NOMO-1 treated with DMSO at 0.1 percent for 48 hours (cell line): ENCODE data around the gene GJA5.

Experiments
- DNase-seq: peaks from one replicate; lab custom pipeline; 2025; ENCODE audit not compliant: unreplicated experiment; lab: John Stamatoyannopoulos, UW

Gene GJA5

GRCh38 chr1:147768101-147768500, 7.7 kb upstream of the GJA5 start:
- no peak for DNase-seq

- DNase-seq = no peak
Measured at GRCh38 chr1:147762233-147763024, 2.0 kb upstream of the GJA5 start.

- no peak for DNase-seq
Measured at GRCh38 chr1:147758379-147759100, 1.9 kb downstream of the GJA5 start.

GRCh38 chr1:147757015-147757990, 3.1 kb downstream of the GJA5 start:
- no peak for DNase-seq

GRCh38 chr1:147756341-147756740, 4.1 kb downstream of the GJA5 start:
- DNase-seq = no peak

- no peak for DNase-seq
Measured at GRCh38 chr1:147754661-147755060, 5.7 kb downstream of the GJA5 start.

- no peak for DNase-seq
Measured at GRCh38 chr1:147753081-147753480, 7.3 kb downstream of the GJA5 start.

- no peak for DNase-seq
Measured at GRCh38 chr1:147752511-147752910, 7.9 kb downstream of the GJA5 start.

GRCh38 chr1:147751346-147751745, 9.1 kb downstream of the GJA5 start:
- DNase-seq = no peak

GRCh38 chr1:147750618-147751217, 9.7 kb downstream of the GJA5 start:
- DNase-seq = no peak

GRCh38 chr1:147749792-147750191, 10.6 kb downstream of the GJA5 start:
- no peak for DNase-seq

- DNase-seq = no peak
Measured at GRCh38 chr1:147748676-147749350, 11.6 kb downstream of the GJA5 start.

- DNase-seq = no peak
Measured at GRCh38 chr1:147747966-147748365, 12.4 kb downstream of the GJA5 start.

GRCh38 chr1:147745271-147745670, 15.1 kb downstream of the GJA5 start:
- no peak for DNase-seq

- DNase-seq = no peak
Measured at GRCh38 chr1:147741065-147741464, 19.3 kb downstream of the GJA5 start.

- DNase-seq = no peak
Measured at GRCh38 chr1:147740391-147740790, 20.0 kb downstream of the GJA5 start.

GRCh38 chr1:147738739-147739476, 21.5 kb downstream of the GJA5 start:
- no peak for DNase-seq

GRCh38 chr1:147738129-147738528, 22.3 kb downstream of the GJA5 start:
- no peak for DNase-seq

GRCh38 chr1:147736883-147737282, 23.5 kb downstream of the GJA5 start:
- no peak for DNase-seq

- DNase-seq = no peak
Measured at GRCh38 chr1:147735423-147735822, 25.0 kb downstream of the GJA5 start.
